Loucy (cell line): ENCODE results near the gene SRXN1.

Experiments
- H2AFZ ChIP-seq: fragments of 200-600 bp; sonication (generic); 2 replicates; pipeline ENCODE4 v1.6.0; 2016; ENCODE audit warnings: antibody characterized with exemption, mild to moderate bottlenecking, low read length, moderate library complexity
- H3F3A ChIP-seq: fragments of 200-600 bp; 2 replicates; pipeline ENCODE4 v1.6.0; 2016; ENCODE audit warnings: antibody characterized with exemption, low read depth, mild to moderate bottlenecking
- H3K27me3 ChIP-seq: fragments of 200-600 bp; sonication (generic); 2 replicates; pipeline ENCODE4 v1.6.1; 2014; ENCODE audit warnings: low read length, mild to moderate bottlenecking; ENCODE audit not compliant: insufficient read depth, poor library complexity, severe bottlenecking
- H3K36me3 ChIP-seq: fragments of 200-600 bp; sonication (generic); 2 replicates; pipeline ENCODE4 v1.6.1; 2016; ENCODE audit warnings: low read length; ENCODE audit not compliant: insufficient read depth
- H3K4me1 ChIP-seq: fragments of 200-600 bp; sonication (generic); 2 replicates; pipeline ENCODE4 v1.5.1; 2014; ENCODE audit warnings: low read length, mild to moderate bottlenecking; ENCODE audit not compliant: insufficient read depth, poor library complexity, severe bottlenecking
- H3K4me2 ChIP-seq: fragments of 200-600 bp; sonication (generic); 2 replicates; pipeline ENCODE4 v1.6.0; 2014; ENCODE audit warnings: antibody characterized with exemption, low read length, low read depth, mild to moderate bottlenecking; ENCODE audit not compliant: poor library complexity, severe bottlenecking
- H3K4me3 ChIP-seq: fragments of 200-600 bp; sonication (generic); 2 replicates; pipeline ENCODE4 v1.5.1; 2014; ENCODE audit warnings: low read length, mild to moderate bottlenecking, mixed read lengths; ENCODE audit not compliant: poor library complexity, severe bottlenecking
- H3K79me2 ChIP-seq: fragments of 200-600 bp; sonication (generic); 2 replicates; pipeline ENCODE4 v1.6.1; 2014; ENCODE audit warnings: low read length; ENCODE audit not compliant: insufficient read depth
- H3K9ac ChIP-seq: fragments of 200-600 bp; sonication (generic); 2 replicates; pipeline ENCODE4 v1.6.0; 2014; ENCODE audit warnings: mild to moderate bottlenecking, low read depth, low read length, moderate library complexity; ENCODE audit not compliant: poor library complexity, severe bottlenecking
- H3K9me2 ChIP-seq: fragments of 200-600 bp; sonication (generic); replicated peaks from 2 replicates; pipeline ENCODE4 v1.6.1; 2016; ENCODE audit warnings: low read depth, low read length, mixed read lengths
- H3K9me3 ChIP-seq: fragments of 200-600 bp; sonication (generic); 2 replicates; pipeline ENCODE4 v1.6.1; 2014; ENCODE audit warnings: mild to moderate bottlenecking, antibody characterized with exemption, low read length, low read depth; ENCODE audit not compliant: insufficient read depth
- H4K20me1 ChIP-seq: fragments of 200-600 bp; sonication (generic); 2 replicates; pipeline ENCODE4 v1.6.0; 2014; ENCODE audit warnings: antibody characterized with exemption, low read length, mild to moderate bottlenecking; ENCODE audit not compliant: insufficient read depth, poor library complexity, severe bottlenecking
- EZH2phosphoT487 ChIP-seq: fragments of 200-600 bp; IDR thresholded peaks from 2 replicates; pipeline ENCODE4 v1.6.1; 2018; ENCODE audit warnings: antibody characterized with exemption, mild to moderate bottlenecking, moderate library complexity, borderline replicate concordance
- TF ChIP-seq, protein P1 (sequence below): fragments of 200-600 bp; sonication (generic); conservative IDR thresholded peaks from 2 replicates; pipeline ENCODE4 v1.5.1; 2014; ENCODE audit warnings: mild to moderate bottlenecking, antibody characterized with exemption, low read length

SRXN1 gene

DNA sequence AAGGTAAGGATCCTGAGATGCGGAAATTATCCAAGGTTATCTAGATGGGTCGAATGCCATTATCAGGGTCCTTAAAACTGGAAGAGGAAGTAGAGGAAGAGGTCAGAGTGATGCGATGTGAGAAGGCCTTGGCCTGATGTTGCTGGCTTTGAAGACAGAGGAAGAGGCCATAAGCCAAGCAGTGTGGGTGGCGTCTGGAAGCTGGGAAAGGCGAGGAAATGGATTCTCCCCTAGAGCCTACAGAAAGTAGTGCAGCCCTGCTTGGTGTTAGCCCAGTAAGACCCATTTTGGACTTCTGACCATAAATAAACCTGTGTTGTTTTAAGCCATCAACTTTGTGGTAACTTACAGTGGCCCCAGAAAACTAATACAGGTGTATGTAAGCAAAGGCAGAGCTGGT is 2.0 kb downstream of the SRXN1 start:
- no peaks in the 10 kb centered on the region for H3K27me3 ChIP-seq
- H3K36me3 ChIP-seq: no peaks in the 10 kb centered on the region
- TF ChIP-seq EZH2phosphoT487: no peak
- TF ChIP-seq, protein P1, sequence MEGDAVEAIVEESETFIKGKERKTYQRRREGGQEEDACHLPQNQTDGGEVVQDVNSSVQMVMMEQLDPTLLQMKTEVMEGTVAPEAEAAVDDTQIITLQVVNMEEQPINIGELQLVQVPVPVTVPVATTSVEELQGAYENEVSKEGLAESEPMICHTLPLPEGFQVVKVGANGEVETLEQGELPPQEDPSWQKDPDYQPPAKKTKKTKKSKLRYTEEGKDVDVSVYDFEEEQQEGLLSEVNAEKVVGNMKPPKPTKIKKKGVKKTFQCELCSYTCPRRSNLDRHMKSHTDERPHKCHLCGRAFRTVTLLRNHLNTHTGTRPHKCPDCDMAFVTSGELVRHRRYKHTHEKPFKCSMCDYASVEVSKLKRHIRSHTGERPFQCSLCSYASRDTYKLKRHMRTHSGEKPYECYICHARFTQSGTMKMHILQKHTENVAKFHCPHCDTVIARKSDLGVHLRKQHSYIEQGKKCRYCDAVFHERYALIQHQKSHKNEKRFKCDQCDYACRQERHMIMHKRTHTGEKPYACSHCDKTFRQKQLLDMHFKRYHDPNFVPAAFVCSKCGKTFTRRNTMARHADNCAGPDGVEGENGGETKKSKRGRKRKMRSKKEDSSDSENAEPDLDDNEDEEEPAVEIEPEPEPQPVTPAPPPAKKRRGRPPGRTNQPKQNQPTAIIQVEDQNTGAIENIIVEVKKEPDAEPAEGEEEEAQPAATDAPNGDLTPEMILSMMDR: no peak; the same call in 1 of the 2 replicates
- H3K9me2 ChIP-seq: no peaks in the 10 kb centered on the region
- no peaks in the 10 kb centered on the region for H3F3A ChIP-seq
- no peaks in the 10 kb centered on the region for H4K20me1 ChIP-seq
- H3K9ac ChIP-seq: no peak overlapping the region
- no peaks in the 10 kb centered on the region for H3K4me1 ChIP-seq
- no peaks in the 10 kb centered on the region for H3K79me2 ChIP-seq
- H3K4me2 ChIP-seq: no peak overlapping the region
- H3K4me3 ChIP-seq: no peak overlapping the region
- no peak overlapping the region for H2AFZ ChIP-seq
- H3K9me3 ChIP-seq: no peaks in the 10 kb centered on the region

DNA sequence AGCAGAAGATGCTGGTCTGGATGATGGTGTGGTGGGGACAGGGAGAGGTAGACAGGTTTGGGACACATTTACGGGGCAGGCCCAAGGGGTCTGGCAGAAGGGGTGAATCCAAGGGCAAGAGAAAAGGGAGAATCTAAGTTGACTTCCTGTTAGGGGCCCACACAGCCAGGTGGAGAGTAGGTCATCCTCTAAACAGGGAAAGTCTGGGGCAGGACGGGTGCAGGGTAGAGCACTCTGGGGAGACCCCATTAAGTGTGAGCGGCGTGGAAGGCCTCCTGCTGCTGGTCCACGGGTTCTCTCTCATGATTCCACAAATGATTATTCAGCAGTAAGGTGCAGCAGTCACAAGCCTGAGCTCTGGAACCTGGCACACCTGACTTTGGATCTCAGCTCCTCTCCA is 2.7 kb downstream of the SRXN1 start:
- no peaks in the 10 kb centered on the region for H3F3A ChIP-seq
- H3K79me2 ChIP-seq: no peaks in the 10 kb centered on the region
- H2AFZ ChIP-seq: no peak overlapping the region
- H3K9me3 ChIP-seq: no peaks in the 10 kb centered on the region
- H4K20me1 ChIP-seq: no peaks in the 10 kb centered on the region
- TF ChIP-seq, protein P1: no peak
- no peaks in the 10 kb centered on the region for H3K27me3 ChIP-seq
- no peaks in the 10 kb centered on the region for H3K36me3 ChIP-seq
- H3K4me1 ChIP-seq: peaks cover 3% of the 10 kb centered on the region
- no peak overlapping the region for H3K9ac ChIP-seq
- H3K9me2 ChIP-seq: no peaks in the 10 kb centered on the region
- H3K4me2 ChIP-seq: no peak overlapping the region
- H3K4me3 ChIP-seq: no peak overlapping the region

DNA sequence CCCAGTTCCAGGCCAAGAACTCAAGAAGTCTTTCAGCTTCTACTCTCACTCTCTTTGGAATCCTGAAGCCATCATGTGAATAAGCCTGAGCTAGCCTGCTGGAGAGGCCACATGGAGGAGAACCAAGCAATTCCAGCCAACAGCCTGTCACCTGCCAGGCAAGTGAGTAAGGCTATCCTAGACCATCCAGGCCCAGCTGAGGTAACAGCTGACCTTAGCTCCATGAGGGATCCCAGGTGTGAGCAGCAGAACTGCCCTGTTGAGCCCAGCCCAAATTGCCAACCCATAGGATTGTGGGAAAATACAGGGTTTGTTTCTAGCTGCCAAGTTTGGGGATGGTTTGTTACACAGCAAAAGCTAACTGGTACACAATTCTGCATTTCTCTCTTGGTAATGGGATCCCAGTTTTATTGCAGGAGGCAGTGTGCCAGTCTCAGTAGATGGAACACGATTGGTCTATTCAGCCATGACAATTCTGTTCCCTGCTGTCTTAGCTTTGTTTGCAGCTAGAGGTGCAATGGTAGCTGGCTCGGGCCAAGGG is 5.5 kb downstream of the SRXN1 start:
- no peaks in the 10 kb centered on the region for H3F3A ChIP-seq
- no peaks in the 10 kb centered on the region for H3K9me2 ChIP-seq
- no peak overlapping the region for H3K9ac ChIP-seq
- no peak overlapping the region for H2AFZ ChIP-seq
- no peaks in the 10 kb centered on the region for H4K20me1 ChIP-seq
- H3K4me3 ChIP-seq: no peak overlapping the region
- TF ChIP-seq EZH2phosphoT487: no peak
- TF ChIP-seq, protein P1: no peak
- no peaks in the 10 kb centered on the region for H3K36me3 ChIP-seq
- no peaks in the 10 kb centered on the region for H3K79me2 ChIP-seq
- no peaks in the 10 kb centered on the region for H3K9me3 ChIP-seq
- H3K27me3 ChIP-seq: no peaks in the 10 kb centered on the region
- peaks cover 3% of the 10 kb centered on the region for H3K4me1 ChIP-seq
- H3K4me2 ChIP-seq: no peak overlapping the region
